HG03139 (cell line): ENCODE data around the gene LRRC74B.
"Not testable (repeated sequence)": the region's sequence is repeated elsewhere in the genome, so short reads cannot be mapped to it uniquely, and the experiment has no call there.

Source experiments
- ATAC-seq: cut with Tn5 transposase; IDR thresholded peaks from one replicate; pipeline ENCODE4 v1.9.1; 2021; ENCODE audit not compliant: unreplicated experiment

The LRRC74B gene

GRCh38 chr22:21054046-21054713 is 8.4 kb downstream of the LRRC74B start:
- ATAC-seq, result no peak

GRCh38 chr22:21054714-21055563 is 9.2 kb downstream of the LRRC74B start:
- no peak for ATAC-seq

- no peak for ATAC-seq
These were observed 9.8 kb downstream of the LRRC74B start for GRCh38 chr22:21055564-21055834.

- no peak for ATAC-seq
These were observed 10.2 kb downstream of the LRRC74B start for GRCh38 chr22:21055880-21056319.

GRCh38 chr22:21060363-21060762 is 14.6 kb downstream of the LRRC74B start:
- not testable (repeated sequence) for ATAC-seq

GRCh38 chr22:21061660-21062321 is 16.0 kb downstream of the LRRC74B start:
- not testable (repeated sequence) for ATAC-seq

GRCh38 chr22:21064425-21064824 is 18.7 kb downstream of the LRRC74B start:
- not testable (repeated sequence) for ATAC-seq

GRCh38 chr22:21064917-21065864 is 19.4 kb downstream of the LRRC74B start:
- ATAC-seq, result no peak

GRCh38 chr22:21067075-21067900 is 21.5 kb downstream of the LRRC74B start:
- ATAC-seq, result no peak

- ATAC-seq, result no peak
These were observed 22.3 kb downstream of the LRRC74B start for GRCh38 chr22:21067901-21068680.

- no peak for ATAC-seq
These were observed 23.0 kb downstream of the LRRC74B start for GRCh38 chr22:21068681-21069276.

- ATAC-seq, result no peak
These were observed 23.6 kb downstream of the LRRC74B start for GRCh38 chr22:21069375-21069774.

GRCh38 chr22:21070690-21071615 is 25.2 kb downstream of the LRRC74B start:
- ATAC-seq, result no peak

GRCh38 chr22:21071796-21072195 is 26.1 kb downstream of the LRRC74B start:
- ATAC-seq, result not testable (repeated sequence)

GRCh38 chr22:21073023-21073422 is 27.3 kb downstream of the LRRC74B start:
- ATAC-seq, result no peak

- ATAC-seq, result no peak
These were observed 27.7 kb downstream of the LRRC74B start for GRCh38 chr22:21073482-21073881.

GRCh38 chr22:21074102-21074715 is 28.5 kb downstream of the LRRC74B start:
- no peak for ATAC-seq
